Measurements from ENCODE around the gene TCHH.
"Not testable (repeated sequence)": the region's sequence is repeated elsewhere in the genome, so short reads cannot be mapped to it uniquely, and the experiment has no call there.

The TCHH gene

DNA sequence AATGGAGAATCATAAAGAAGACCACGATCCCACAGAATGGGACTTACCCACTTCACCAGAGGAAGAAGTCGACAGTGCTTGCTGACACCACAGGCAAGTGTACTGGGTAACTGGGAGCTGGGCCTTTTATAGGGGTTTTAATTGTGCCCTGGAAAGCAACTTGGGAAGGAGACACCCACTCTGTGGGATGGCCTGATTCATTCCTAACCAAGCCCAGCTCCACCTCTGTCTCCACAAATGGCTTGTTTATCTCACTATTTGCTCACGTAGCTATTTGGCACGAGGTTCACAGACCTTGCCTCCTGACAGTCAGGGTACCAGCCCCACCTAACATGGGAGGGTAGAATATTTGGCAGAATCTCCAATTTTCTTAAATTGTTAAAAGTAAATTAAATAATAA lies at the start of gene TCHH:
Gene TCHH (minus strand): TSS at position 101 of the 400 bp plus-strand sequence. CDS start 1,364 bp downstream, outside the sequence.
- DNase-seq (ENCODE audit: low spot score): no peak

GRCh38 chr1:152164517-152165136 lies 49.4 kb upstream of the TCHH start:
- no peak for DNase-seq (ENCODE audit: low spot score)

- DNase-seq (ENCODE audit: low spot score): no peak
Observed at GRCh38 chr1:152162792-152163463, 47.7 kb upstream of the TCHH start.

- DNase-seq (ENCODE audit: low spot score): no peak
Observed at GRCh38 chr1:152160576-152160975, 45.3 kb upstream of the TCHH start.

DNA sequence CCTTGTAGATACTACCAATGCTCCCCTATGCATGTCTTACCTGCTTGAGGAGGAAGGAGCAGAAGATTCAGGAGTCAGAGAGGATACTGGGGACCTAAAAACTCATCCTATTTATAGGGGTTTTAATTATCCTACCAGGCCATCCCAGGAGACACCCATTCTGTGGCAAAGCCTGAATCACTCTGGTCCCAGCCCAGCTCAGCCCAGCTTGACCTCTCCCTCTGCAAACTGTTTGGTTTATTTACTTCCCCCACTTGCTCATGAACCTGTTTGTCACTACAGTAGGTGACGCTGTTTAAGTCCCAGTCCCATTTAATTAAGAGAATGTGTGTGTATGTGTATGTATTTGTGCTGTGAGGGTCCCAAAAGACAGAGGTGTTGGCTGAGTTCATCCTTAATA lies 43.9 kb upstream of the TCHH start, which contains the start of gene RPTN:
Gene RPTN (minus strand): TSS at position 85 of the 400 bp plus-strand sequence. CDS start 1,339 bp downstream, outside the sequence.
- no peak for DNase-seq (ENCODE audit: low spot score)

- DNase-seq (ENCODE audit: low spot score): no peak
Observed at GRCh38 chr1:152153996-152154395, 38.8 kb upstream of the TCHH start.

- DNase-seq (ENCODE audit: low spot score): no peak
Observed at GRCh38 chr1:152151646-152152045, 36.4 kb upstream of the TCHH start.

DNA sequence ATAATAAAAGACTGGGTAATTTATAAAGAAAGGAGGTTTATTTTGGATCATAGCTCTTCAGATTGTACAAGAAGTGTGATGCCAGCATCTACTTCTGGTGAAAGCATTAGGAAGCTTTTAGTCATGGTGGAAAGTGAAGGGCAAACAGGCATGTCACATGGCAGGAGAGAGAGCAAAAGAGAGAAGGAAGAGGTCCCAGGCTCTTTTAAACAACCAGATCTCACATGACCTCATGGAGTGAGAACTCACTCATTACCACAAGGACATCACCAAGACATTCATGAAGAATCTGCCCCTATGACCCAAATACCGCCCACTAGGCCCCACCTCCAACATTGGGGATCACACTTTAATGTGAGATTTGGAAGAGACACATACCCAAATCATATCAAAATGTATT lies 33.7 kb upstream of the TCHH start:
- no peak for DNase-seq (ENCODE audit: low spot score)

DNA sequence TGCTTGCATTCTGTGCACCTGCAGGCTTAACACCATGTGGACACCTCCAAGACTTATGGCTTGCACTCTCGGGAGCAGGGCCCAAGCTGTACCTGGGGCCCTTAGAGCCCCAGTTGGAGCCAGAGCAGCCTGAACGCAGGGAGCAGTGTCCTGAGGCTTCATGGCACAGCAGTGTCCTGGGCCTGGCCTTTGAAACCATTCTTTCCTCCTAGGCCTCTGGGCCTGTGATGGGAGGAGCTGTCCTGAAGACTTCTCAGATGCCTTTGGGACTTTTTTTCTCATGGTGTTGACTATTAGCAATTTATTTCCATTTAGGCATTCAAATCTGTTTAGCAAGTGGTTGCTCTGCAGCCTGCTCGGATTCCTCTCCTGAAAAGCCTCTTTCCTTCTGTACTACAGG lies 32.8 kb upstream of the TCHH start:
- no peak for DNase-seq (ENCODE audit: low spot score)

DNA sequence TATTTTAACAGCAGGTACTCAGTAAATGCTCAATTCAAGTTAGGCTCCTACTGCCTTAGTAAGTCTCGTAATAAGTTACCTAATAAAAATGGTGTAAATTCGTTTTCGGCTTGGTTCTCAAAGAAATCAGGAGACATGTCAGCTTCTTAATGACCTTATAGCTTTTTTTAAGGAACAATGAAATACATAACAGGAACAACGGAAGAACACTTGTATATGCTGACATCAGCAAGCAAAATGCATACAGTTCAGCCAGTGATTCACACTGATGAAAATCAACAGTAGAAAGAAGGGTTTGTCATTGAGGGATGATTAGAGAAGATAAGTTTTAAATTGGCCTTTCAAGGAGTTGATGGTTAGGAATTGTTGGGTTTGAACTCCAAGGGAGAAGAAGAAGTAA lies 30.5 kb upstream of the TCHH start:
- DNase-seq (ENCODE audit: low spot score): no peak

DNA sequence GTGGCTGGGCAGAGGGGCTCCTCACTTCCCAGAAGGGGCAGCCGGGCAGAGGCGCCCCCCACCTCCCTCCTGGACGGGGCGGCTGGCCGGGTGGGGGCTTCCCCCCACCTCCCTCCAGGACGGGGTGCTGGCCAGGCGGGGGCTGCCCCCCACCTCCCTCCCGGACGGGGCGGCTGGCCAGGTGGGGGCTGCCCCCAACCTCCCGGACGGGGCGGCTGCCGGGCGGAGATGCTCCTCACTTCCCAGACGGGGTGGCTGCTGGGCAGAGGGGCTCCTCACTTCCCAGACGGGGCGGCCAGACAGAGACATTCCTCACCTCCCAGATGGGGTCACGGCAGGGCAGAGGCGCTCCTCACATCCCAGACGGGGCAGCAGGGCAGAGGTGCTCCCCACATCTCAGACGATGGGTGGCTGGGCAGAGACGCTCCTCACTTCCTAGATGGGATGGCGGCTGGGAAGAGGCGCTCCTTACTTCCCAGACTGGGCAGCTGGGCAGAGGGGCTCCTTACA lies 29.5 kb upstream of the TCHH start:
- not testable (repeated sequence) for DNase-seq (ENCODE audit: low spot score)

GRCh38 chr1:152143150-152143887 lies 28.1 kb upstream of the TCHH start:
- DNase-seq (ENCODE audit: low spot score): no peak

GRCh38 chr1:152141971-152142584 lies 26.8 kb upstream of the TCHH start:
- peak; percentile 49 for DNase-seq (ENCODE audit: low spot score)

DNA sequence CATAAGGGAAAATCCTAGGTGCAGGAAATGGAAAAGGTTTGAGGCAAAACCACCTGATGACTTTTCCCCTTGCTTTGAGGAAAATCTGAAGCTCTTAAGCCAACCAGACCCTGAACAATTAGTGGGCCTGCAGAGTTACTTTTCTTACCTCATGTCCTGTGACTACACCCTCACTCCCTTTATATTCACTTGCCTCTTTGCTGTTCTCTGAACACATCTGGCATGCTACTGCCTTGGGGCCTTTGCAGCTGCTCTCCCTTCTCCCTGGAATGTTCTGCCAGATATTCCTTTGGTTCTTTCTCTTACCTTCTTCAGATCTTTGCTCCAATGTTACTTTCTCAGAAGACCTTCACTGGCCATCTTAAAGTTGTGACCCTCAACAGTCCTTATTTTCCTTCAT lies 22.0 kb upstream of the TCHH start:
- DNase-seq (ENCODE audit: low spot score): no peak

DNA sequence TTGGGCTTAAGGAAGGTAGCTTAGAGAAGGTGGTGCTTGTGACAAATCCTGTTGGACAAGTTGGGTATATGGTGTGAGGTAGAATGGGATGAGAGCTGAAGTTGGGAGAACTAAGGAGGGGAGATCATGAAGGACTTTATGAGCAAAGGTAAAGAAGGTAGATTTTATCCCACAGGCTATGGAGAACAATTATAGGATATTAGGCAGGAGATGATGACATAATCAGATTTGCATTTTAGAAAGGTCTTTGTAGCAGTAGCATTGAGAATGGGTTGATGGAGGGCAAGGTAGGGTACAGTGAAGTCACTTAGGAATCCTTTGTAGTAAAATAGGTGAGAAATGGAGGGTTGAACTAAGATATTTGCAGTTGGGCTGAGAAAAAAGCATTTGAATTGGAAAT lies 14.9 kb upstream of the TCHH start:
- DNase-seq (ENCODE audit: low spot score): no peak

DNA sequence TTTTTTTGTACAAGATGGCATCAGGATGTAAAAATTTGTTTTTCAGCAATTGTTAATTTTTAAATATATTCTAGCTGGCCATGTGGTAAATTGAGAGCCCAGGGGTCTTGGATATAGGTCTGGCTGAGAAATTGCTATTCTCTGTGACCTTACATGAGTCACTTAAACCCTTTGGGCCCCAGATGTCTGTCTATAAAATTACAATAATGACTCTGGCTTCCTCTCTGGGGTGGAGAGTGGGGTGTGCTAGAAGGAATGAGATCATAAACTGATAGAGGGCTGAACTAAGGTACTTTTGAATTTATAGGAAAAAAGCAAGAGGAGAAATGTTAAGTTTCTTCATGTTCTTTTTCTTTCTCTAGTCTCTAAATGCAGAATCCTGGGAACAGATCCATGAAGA lies 12.4 kb upstream of the TCHH start:
- no peak for DNase-seq (ENCODE audit: low spot score)

- no peak for DNase-seq (ENCODE audit: low spot score)
Observed at GRCh38 chr1:152125834-152126443, 10.7 kb upstream of the TCHH start.

GRCh38 chr1:152118915-152119314 lies 3.7 kb upstream of the TCHH start:
- DNase-seq (ENCODE audit: low spot score): no peak

DNA sequence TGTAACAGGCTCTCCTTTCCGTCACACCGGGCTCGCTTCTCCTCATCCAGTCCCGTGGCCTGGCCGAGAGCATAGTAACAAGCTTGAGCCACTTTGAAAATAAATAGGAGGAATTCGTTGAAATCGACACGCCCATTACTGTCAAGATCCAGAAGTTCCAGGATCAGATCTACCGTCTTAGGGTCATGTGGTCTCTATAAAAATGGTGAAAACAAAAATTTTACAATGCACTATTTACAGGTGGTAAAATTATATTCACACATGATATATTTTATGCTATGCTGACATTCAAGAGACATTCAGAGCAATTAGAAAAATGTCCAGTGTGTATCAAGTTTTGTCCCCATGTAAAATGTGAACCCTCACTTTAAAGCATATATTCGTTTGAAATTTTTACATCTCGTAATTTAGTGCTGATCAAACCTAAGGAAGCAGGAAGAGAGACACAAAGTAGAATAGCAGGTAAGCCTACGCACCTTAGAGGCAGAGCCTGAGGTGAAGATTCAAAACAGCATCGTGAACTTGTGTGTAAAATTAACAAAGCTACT lies 2.3 kb downstream of the TCHH start:
- no peak for DNase-seq (ENCODE audit: low spot score)

- peak; percentile 60 for DNase-seq (ENCODE audit: low spot score)
Observed at GRCh38 chr1:152112101-152112884, 3.0 kb downstream of the TCHH start.

DNA sequence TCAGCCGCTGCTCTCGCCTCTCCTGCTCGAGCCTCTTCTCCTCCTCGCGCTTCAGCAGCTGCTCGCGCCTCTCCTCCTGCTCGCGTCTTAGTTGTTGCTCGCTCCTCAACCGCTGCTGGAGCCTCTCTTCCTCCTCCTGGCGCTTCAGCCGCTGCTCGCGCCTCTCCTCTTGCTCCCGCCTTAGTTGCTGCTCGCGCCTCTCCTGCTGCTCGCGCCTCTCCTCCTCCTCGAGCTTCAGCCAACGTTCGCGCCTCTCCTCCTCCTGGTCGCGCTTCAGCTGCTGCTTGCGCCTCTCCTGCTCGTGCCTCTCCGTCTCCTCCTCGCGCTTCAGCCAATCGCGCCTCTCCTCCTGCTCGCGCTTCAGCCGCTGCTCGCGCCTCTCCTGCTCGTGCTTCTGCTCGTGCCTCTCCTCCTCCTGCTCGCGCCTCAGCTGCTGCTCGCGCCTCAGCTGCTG lies 3.7 kb downstream of the TCHH start:
- DNase-seq (ENCODE audit: low spot score): peak; percentile 71
